Measurements from ENCODE around the gene CDKL5.
A peak's percentile ranks its signal among the peaks of the same experiment; 100 is the strongest.

Gene CDKL5

GRCh38 chrX:18647621-18648020 is 222.2 kb downstream of the CDKL5 start:
- DNase-seq (ENCODE audit: low spot score): no peak

- DNase-seq (ENCODE audit: low spot score): no peak
Observed at GRCh38 chrX:18649498-18649951, 224.1 kb downstream of the CDKL5 start.

DNA sequence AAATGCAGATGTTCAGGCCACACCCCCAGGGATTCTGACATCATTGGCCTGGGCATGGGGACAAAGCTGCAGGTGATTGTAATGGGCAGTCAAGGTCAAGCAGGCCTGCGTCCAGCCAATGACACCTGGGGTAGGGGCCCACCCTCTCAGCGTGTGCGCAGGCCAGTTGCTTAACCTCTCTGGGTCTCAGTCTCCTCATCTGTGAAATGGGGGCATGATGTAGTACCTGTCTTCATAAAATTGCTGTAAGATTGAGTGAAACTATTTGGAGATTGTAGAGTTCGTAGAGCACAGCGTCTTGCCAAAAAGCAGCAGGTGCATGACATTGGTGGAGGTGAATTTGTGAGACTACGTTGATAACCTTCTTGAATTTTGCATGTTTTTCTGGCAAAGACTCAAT is 225.3 kb downstream of the CDKL5 start:
- DNase-seq (ENCODE audit: low spot score): no peak

GRCh38 chrX:18652636-18653035 is 227.2 kb downstream of the CDKL5 start:
- no peak for DNase-seq (ENCODE audit: low spot score)

GRCh38 chrX:18654875-18655836 is 229.7 kb downstream of the CDKL5 start:
- no peak for DNase-seq (ENCODE audit: low spot score)

DNA sequence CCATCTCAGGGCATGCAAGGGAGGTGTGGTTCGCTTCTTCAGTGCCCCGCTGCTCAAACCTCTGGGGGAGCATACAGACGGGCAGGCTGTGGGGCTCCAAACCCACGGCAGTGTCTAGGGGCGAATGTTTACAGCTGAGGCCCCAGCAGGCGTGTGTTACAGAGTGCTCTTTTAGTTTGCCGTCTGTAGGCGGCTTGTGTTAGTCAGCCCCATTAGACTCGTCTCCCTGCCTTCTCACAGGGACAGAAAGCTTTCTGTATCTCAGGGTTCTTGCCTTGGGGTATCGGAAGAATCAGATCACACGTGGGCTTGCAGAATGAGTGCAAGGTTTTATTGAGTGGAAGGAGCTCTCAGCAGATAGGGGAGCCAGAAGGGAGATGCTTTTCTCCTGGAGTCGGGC is 235.9 kb downstream of the CDKL5 start:
- DNase-seq (ENCODE audit: low spot score): no peak

DNA sequence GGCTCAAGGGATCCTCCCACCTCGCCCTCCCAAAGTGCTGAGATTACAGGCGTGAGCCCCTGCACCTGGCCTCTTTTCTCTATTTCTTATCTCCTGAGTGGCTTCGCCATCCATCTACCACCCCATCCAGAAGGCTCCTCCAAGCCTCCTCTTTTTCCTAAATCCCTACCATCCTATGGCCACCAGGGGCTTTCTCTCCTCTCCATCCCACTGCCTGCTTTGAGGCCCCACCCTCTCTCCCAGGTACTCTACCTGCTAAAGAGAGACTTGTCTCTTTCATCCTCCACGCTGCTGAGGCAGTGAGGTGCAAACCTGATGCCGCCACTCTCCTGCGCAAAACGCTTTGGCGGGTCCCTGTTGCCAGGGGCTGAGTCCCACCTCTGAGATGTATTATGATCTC is 239.5 kb downstream of the CDKL5 start:
- DNase-seq (ENCODE audit: low spot score): no peak

- no peak for DNase-seq (ENCODE audit: low spot score)
Observed at GRCh38 chrX:18666614-18667013, 241.2 kb downstream of the CDKL5 start.

DNA sequence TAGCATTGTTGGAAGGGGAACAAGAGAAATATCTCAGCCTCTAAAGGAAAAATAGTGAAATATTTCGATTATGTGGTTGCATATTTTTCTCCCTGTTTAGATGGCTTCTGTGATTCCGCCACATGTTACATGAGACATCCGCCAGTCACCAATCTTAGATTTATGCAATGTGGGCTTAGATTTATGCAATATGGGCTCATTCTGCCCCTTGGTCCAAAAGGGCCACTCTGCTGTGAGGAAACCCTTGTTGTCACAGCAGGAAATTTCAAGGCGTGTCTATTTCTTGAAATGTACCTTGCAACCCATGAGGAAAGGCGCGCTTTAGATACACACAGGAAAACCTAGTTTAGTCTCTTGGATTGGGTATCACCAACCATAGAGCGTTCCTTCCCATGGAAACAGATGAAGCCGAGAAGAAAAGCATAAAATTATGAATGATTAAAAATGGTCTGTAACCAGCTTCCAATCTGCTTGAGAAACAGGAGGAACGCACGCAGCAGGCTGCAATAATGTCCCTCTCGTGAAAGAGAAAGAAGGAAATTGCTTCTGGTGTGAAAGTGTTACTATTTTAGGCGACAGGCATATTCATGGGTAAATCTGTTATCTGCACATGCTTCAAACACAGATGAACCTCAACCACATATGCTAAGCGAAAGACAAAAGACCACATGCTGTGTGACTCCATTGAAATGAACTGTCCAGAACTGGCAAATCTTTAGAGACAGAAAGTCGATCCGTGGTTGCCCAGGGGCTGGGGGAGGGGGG is 242.8 kb downstream of the CDKL5 start:
- no peak for DNase-seq (ENCODE audit: low spot score)

DNA sequence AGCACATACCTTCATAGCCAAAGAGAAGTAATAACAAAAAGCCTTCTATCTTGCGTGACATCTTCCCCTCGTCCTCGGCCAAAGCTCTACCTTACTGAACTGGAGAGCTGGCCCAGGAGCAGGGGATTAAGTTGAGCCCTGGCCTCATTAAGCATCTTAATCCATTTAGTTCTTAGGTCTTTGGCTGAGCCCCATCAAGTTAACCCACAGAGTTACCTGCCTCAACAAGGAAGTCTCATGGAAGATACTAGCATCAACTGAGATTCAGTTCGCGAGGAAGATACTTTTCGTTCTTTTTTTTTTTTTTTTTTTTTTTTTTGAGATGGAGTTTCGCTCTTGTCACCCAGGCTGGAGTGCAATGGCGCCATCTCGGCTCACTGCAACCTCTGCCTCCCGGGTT is 246.6 kb downstream of the CDKL5 start, which contains the start of gene RS1:
Gene RS1 (minus strand): TSS at position 101 of the 400 bp plus-strand sequence. CDS start 40 bp downstream, at position 61.
- DNase-seq (ENCODE audit: low spot score): no peak

DNA sequence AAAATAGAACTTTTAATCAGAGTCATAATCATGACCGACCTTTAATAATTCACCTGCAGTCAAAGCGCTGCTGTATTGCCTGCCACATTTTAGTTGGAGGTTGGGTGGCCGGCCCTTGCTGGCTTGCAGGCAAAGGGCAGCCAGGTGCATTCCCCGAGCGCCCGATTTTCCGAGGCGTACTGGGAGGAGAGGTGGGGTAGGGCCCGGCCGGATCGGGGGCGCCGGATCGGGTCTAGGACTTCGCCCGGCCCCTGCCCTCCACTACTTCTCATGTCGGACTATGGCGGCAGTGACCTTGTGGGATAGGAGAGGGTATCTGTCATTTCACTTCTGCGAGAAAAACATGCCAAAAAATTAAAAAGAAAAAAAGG is 249.0 kb downstream of the CDKL5 start:
- DNase-seq (ENCODE audit: low spot score): peak; percentile 48

- DNase-seq (ENCODE audit: low spot score): peak; percentile 61
Observed at GRCh38 chrX:18674788-18675735, 249.7 kb downstream of the CDKL5 start.

DNA sequence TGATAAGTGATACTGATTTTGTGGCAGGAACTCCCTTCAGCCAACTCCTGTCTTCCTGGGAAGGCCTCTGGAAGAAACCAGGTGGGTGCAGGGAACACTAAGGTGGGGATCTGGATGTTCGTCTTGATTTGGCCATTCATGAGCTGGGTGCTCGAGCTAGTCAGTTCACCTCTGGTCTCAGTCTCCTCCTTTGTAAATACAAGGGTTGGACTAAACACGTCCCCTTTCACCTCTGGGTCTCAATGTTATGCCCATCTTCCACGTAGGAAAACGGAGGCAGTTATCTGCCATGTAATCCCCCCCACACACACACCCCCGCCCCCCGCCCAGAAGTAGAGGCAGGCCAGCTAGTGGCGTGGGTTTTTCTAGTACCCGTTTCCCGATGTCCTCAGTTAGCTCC is 250.6 kb downstream of the CDKL5 start:
- no peak for DNase-seq (ENCODE audit: low spot score)

GRCh38 chrX:18676470-18676869 is 251.1 kb downstream of the CDKL5 start:
- no peak for DNase-seq (ENCODE audit: low spot score)

- peak; percentile 31 for DNase-seq (ENCODE audit: low spot score)
Observed at GRCh38 chrX:18677161-18677869, 251.9 kb downstream of the CDKL5 start.

GRCh38 chrX:18681996-18682395 is 256.6 kb downstream of the CDKL5 start:
- no peak for DNase-seq (ENCODE audit: low spot score)

DNA sequence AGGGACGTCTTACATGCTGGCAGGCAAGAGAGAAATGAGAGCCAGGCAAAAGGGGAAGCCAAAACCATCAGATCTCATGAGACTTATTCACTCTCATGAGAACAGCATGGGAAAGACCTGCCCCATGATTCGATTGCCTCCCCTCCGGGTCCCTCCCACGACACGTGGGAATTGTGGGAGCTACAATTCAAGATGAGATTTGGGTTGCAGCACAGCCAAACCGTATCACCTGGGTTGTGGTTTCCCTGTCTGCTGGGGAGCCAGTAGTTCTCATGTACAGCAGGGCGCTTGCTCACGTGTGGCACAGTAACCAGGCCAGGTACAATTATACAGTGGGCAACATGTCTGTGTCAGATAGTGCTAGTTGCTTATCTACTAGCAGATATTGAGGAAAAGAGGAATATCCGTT is 257.6 kb downstream of the CDKL5 start:
- no peak for DNase-seq (ENCODE audit: low spot score)

- no peak for DNase-seq (ENCODE audit: low spot score)
Observed at GRCh38 chrX:18687856-18688495, 262.6 kb downstream of the CDKL5 start.

GRCh38 chrX:18691431-18691830 is 266.0 kb downstream of the CDKL5 start:
- DNase-seq (ENCODE audit: low spot score): no peak

DNA sequence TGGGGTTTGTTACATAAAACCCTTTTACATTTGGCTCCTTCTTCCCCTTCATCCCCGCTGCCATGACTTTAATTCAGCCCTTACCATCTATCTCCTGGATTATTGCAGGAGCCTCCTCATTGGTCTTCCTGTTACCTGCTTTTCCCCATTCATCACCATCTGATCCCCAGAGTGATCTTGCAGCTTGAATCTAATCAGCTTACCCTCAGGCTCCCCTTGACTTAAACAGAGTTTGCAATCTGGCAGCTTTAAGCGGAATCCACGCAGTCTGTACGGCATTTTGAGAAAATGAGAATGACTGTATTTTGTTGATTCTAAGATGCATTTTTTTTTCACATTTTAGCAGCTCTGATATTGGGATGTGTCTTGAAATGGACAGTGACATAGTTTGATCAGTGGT is 267.1 kb downstream of the CDKL5 start:
- DNase-seq (ENCODE audit: low spot score): no peak

DNA sequence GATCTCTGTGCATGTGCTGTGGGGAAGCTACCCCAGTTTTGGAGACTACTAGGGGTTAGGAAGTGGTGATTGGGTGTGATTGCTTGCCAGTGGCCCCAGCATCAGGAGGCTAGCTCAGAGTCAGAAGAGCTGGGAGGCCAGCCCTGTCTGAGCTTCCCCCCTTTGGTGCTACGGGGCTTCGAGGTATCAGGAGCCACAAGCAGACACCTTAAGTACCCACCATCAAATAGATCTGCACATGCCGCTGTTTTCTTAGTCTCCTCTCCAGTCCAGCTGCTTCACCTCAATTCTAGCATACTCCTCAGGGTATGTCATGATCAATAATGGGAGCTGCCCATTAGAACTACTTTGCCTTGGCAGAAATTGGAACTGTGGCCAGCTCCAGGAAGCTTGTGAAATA is 271.2 kb downstream of the CDKL5 start:
- DNase-seq (ENCODE audit: low spot score): no peak
